Keratinocyte (primary cell): ENCODE results near the gene SULT4A1. TPM values are rescaled to one million over a fixed set of nuclear protein-coding genes. Genes with fewer than 3 reads are reported as not detected.

Experiments
- DNase-seq: peaks from one replicate; pipeline ENCODE4 v3.0.0-alpha.2; 2011; ENCODE audit warnings: low read depth, missing footprints, low spot score
- FAIRE-seq: peaks from 2 replicates; lab custom pipeline; 2011; peaks lifted over from hg19 to GRCh38; lab: Jason Lieb, UNC
- H2AFZ ChIP-seq: 2 replicates; pipeline ENCODE4 v1.6.0; 2012; ENCODE audit warnings: low read length, control low read depth, inconsistent platforms; ENCODE audit not compliant: control insufficient read depth
- H3K27ac ChIP-seq: 2 replicates; pipeline ENCODE4 v1.5.1; 2011; ENCODE audit warnings: low read length; ENCODE audit not compliant: control insufficient read depth, insufficient read depth
- H3K27me3 ChIP-seq: 3 replicates; pipeline ENCODE4 v1.6.0; 2011; ENCODE audit warnings: low read length; ENCODE audit not compliant: control insufficient read depth, insufficient read depth; ENCODE audit errors: extremely low read depth
- H3K36me3 ChIP-seq, 2 experiments: 2 replicates in 1 of 2; 3 replicates in 1 of 2; pipeline ENCODE4 v1.5.1; 2011; ENCODE audit warnings: low read length in 2 of 2, mild to moderate bottlenecking in 1 of 2; ENCODE audit not compliant: control insufficient read depth in 2 of 2, insufficient read depth in 2 of 2; ENCODE audit errors: extremely low read depth in 1 of 2
- H3K4me1 ChIP-seq: 3 replicates; pipeline ENCODE4 v1.5.1; 2011; ENCODE audit warnings: low read length; ENCODE audit not compliant: control insufficient read depth, insufficient read depth; ENCODE audit errors: extremely low read depth
- H3K4me2 ChIP-seq: 3 replicates; pipeline ENCODE4 v1.6.0; 2011; ENCODE audit warnings: low read depth, low read length; ENCODE audit not compliant: control insufficient read depth, insufficient read depth; ENCODE audit errors: extremely low read depth
- H3K4me3 ChIP-seq, 3 experiments: fragments of 200-600 bp in 1 of 3; sonication (generic) in 1 of 3; 2 replicates in 2 of 3; 3 replicates in 1 of 3; pipeline ENCODE4 v1.5.1; 2011 to 2016; ENCODE audit warnings: low read length in 3 of 3, mild to moderate bottlenecking in 3 of 3, control low read depth in 2 of 3, inconsistent platforms in 1 of 3, low read depth in 1 of 3, mixed read lengths in 1 of 3, mixed run types in 1 of 3, moderate library complexity in 1 of 3; ENCODE audit not compliant: control insufficient read depth in 2 of 3, insufficient read depth in 2 of 3; ENCODE audit errors: extremely low read depth in 1 of 3
- H3K79me2 ChIP-seq: 2 replicates; pipeline ENCODE4 v1.6.0; 2012; ENCODE audit warnings: low read length; ENCODE audit not compliant: control insufficient read depth, insufficient read depth
- H3K9ac ChIP-seq: 3 replicates; pipeline ENCODE4 v1.6.0; 2011; ENCODE audit warnings: low read length; ENCODE audit not compliant: control insufficient read depth, insufficient read depth; ENCODE audit errors: extremely low read depth
- H3K9me1 ChIP-seq: 3 replicates; pipeline ENCODE4 v1.6.0; 2011; ENCODE audit warnings: low read length; ENCODE audit not compliant: control insufficient read depth, insufficient read depth; ENCODE audit errors: extremely low read depth
- H3K9me3 ChIP-seq: 2 replicates; pipeline ENCODE4 v1.5.1; 2012; ENCODE audit warnings: low read depth, low read length; ENCODE audit not compliant: control insufficient read depth
- H4K20me1 ChIP-seq: 3 replicates; pipeline ENCODE4 v1.6.0; 2011; ENCODE audit warnings: low read length; ENCODE audit not compliant: control insufficient read depth, insufficient read depth; ENCODE audit errors: extremely low read depth
- EZH2 ChIP-seq: IDR thresholded peaks from one replicate; pipeline ENCODE4 v1.6.1; 2012; ENCODE audit warnings: inconsistent platforms, mild to moderate bottlenecking, low read length, moderate library complexity
- dilution Hi-C: fragments of 300-500 bp; cut with MboI; formaldehyde crosslinking; loops from one replicate; pipeline ENCODE4 v1.7.0; 2020; ENCODE audit warnings: low sequenced_read_pairs; ENCODE audit not compliant: extremely low pct_ligation_motif_present
- polyA plus RNA-seq, 5 experiments: library from polyadenylated mRNA; depleted of rRNA in 3 of 5; stranded (reverse) in 3 of 5; stranded (forward) in 1 of 5; unstranded in 1 of 5; fragments of >200 nt; gene quantifications; 1 replicate in 1 of 5; 2 replicates in 3 of 5; 3 replicates in 1 of 5; pipeline versions ENCODE4 v1.2.1 to v1.2.3, GENCODE V29; 2011 to 2012; ENCODE audit warnings: missing spikeins in 2 of 5, low read depth in 1 of 5, low replicate concordance in 1 of 5
- TF ChIP-seq, protein P1 (sequence below), 3 experiments: IDR thresholded peaks in 1 of 3; conservative IDR thresholded peaks in 1 of 3; optimal IDR thresholded peaks in 1 of 3; 2 replicates in 2 of 3; 3 replicates in 1 of 3; pipeline versions ENCODE3 to v1.5.1; 2011; ENCODE audit warnings: low read length in 3 of 3, mild to moderate bottlenecking in 3 of 3, moderate library complexity in 2 of 3, control low read depth in 1 of 3, inconsistent platforms in 1 of 3; ENCODE audit not compliant: insufficient read depth in 2 of 3; ENCODE audit errors: extremely low read depth in 1 of 3

SULT4A1 gene
- polyA plus RNA-seq, 1 donor (not counting 4 experiments of a cell fraction or from before 2014, with no cell fraction given): 0.26 TPM

DNA sequence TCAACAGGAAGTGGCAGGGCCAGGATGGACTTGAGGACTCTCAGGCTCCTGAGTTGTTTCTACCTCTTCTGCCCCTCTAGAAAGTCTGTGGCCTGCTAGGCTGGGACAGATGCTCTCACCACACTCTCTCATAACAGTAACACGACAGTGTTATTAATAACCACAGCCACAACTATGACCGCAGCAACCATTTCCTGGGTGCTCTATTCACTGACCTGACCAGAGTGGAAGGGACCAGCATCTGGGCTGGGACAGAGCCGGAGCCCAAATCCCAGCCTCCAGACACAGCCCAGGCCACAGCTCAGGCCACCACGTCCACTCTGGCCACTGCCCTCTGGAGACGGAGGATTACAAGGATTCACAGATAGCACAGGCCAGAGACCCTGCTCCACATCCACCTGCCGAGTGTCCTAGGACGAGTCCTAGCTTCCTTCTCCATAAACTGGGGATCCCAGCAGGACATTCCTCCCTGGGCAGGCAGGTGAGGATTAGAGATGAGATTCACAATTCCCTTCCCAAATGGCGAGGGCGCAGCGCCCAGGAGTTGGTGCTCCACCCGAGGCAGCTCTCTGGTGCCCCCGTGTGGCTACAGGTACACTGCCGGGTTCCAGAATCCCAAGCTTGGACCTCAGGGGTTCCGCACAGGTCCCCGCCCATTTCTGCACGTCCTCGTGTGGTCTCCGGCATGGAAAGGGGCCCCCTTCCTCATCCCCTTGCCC lies 22.4 kb upstream of the SULT4A1 start:
- FAIRE-seq (peak; percentile 5), DNase-seq (no peak)
- H3K9me3 ChIP-seq: no peaks in the 10 kb centered on the region

DNA sequence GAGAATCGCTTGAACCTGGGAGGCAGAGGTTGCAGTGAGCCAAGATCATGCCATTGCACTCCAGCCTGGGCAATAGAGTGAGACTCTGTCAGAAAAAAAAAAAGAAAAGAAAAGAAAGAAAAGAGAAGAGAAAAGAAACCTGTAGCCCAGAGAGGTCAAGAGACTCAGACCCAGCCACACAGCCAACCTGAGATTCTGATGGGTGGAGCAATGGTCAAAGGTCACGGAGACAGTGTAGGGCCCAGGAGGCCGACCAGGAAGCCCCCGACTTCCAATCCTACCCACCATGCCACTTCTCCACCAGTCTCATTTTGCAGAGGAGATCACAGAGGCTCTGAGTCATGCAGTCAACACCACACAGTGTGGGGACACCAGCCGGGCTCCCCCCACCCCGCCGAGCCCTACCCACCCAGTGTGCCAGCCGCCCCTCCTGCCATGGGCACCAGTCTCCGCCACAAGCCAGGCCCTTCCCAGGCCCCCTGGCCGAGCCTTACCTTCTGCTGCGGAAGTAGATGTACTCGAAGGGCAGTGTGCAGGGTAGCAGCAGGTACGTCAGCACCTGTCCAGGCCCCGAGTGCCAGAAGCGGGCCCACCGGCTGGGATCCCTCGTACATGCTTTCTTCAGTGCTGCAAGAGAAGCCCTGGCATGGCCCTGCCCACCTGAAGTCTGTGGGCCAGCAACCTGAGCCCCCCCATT lies 21.6 kb upstream of the SULT4A1 start:
- H4K20me1 ChIP-seq: no peaks in the 10 kb centered on the region
- no peak overlapping the region for H3K9ac ChIP-seq
- no peak for TF ChIP-seq EZH2
- TF ChIP-seq, protein P1, sequence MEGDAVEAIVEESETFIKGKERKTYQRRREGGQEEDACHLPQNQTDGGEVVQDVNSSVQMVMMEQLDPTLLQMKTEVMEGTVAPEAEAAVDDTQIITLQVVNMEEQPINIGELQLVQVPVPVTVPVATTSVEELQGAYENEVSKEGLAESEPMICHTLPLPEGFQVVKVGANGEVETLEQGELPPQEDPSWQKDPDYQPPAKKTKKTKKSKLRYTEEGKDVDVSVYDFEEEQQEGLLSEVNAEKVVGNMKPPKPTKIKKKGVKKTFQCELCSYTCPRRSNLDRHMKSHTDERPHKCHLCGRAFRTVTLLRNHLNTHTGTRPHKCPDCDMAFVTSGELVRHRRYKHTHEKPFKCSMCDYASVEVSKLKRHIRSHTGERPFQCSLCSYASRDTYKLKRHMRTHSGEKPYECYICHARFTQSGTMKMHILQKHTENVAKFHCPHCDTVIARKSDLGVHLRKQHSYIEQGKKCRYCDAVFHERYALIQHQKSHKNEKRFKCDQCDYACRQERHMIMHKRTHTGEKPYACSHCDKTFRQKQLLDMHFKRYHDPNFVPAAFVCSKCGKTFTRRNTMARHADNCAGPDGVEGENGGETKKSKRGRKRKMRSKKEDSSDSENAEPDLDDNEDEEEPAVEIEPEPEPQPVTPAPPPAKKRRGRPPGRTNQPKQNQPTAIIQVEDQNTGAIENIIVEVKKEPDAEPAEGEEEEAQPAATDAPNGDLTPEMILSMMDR (optimal IDR thresholded peaks at IDR 0.05 in 1 of 3, IDR thresholded peaks at IDR 0.05 in 1 of 3, conservative IDR thresholded peaks at IDR 0.05 in 1 of 3; ENCODE audit: extremely low read depth in 1 of 3, insufficient read depth in 2 of 3, low read length in 3 of 3): no peak
- H3K4me2 ChIP-seq: no peak overlapping the region
- dilution Hi-C loops: no loop called here
- no peaks in the 10 kb centered on the region for H3K79me2 ChIP-seq
- no peak overlapping the region for H3K27ac ChIP-seq
- H3K4me3 ChIP-seq: no peak overlapping the region
- H3K27me3 ChIP-seq: peaks cover 9% of the 10 kb centered on the region
- H3K36me3 ChIP-seq: no peaks in the 10 kb centered on the region
- no peaks in the 10 kb centered on the region for H3K4me1 ChIP-seq
- FAIRE-seq: no peak
- H3K9me1 ChIP-seq: no peaks in the 10 kb centered on the region
- H3K9me3 ChIP-seq: no peaks in the 10 kb centered on the region
- no peak overlapping the region for H2AFZ ChIP-seq
- DNase-seq: no peak

More for the DNA sequence above, 22.4 kb upstream of the SULT4A1 start:
- Histone ChIP-seq H3K4me1 (no peaks in the 10 kb centered on the region), H3K4me3 (no peak overlapping the region), H3K27me3 (peaks cover 9% of the 10 kb centered on the region), H3K79me2 (no peaks in the 10 kb centered on the region), H3K27ac (no peak overlapping the region), H3K9me1 (no peaks in the 10 kb centered on the region), H2AFZ (peak overlapping the region; percentile 12), H3K4me2 (no peak overlapping the region), H3K36me3 (no peaks in the 10 kb centered on the region), H3K9ac (no peak overlapping the region), H4K20me1 (no peaks in the 10 kb centered on the region)
- TF ChIP-seq, protein P1 (optimal IDR thresholded peaks at IDR 0.05 in 1 of 3, IDR thresholded peaks at IDR 0.05 in 1 of 3, conservative IDR thresholded peaks at IDR 0.05 in 1 of 3; ENCODE audit: extremely low read depth in 1 of 3, insufficient read depth in 2 of 3, low read length in 3 of 3): peak; percentile 76 to 94 (median 84)
- TF ChIP-seq EZH2: no peak
- dilution Hi-C loops: no loop called here
